AG09309 (cell line): Measurements from ENCODE around the gene MRGPRD.

Experiments
- DNase-seq: peaks from one replicate; pipeline ENCODE4 v3.0.0-alpha.2; 2010; ENCODE audit warnings: low read depth
- H3K4me3 ChIP-seq: 2 replicates; pipeline ENCODE4 v1.5.1; 2011; ENCODE audit warnings: mild to moderate bottlenecking, low read depth, low read length, moderate library complexity; ENCODE audit not compliant: control insufficient read depth
- CTCF ChIP-seq: IDR thresholded peaks from 2 replicates; pipeline ENCODE4 v1.5.1; 2011; ENCODE audit warnings: mild to moderate bottlenecking, low read depth, low read length, inconsistent platforms; ENCODE audit not compliant: insufficient read depth, control insufficient read depth; ENCODE audit errors: missing control alignments

The MRGPRD gene

GRCh38 chr11:68956547-68957254, 24.1 kb downstream of the MRGPRD start:
- DNase-seq: no peak
- H3K4me3 ChIP-seq: no peak overlapping the region
- TF ChIP-seq CTCF: no peak

GRCh38 chr11:68956142-68956541, 24.6 kb downstream of the MRGPRD start:
- TF ChIP-seq CTCF: peak; percentile 18
- DNase-seq: no peak
- no peak overlapping the region for H3K4me3 ChIP-seq

GRCh38 chr11:68955607-68955958, 25.2 kb downstream of the MRGPRD start:
- no peak for TF ChIP-seq CTCF
- no peak for DNase-seq
- H3K4me3 ChIP-seq: no peak overlapping the region

- no peak overlapping the region for H3K4me3 ChIP-seq
- no peak for TF ChIP-seq CTCF
- DNase-seq: no peak
Measured at GRCh38 chr11:68954836-68955606, 25.8 kb downstream of the MRGPRD start.

- no peak overlapping the region for H3K4me3 ChIP-seq
- no peak for DNase-seq
- no peak for TF ChIP-seq CTCF
Measured at GRCh38 chr11:68950762-68951161, 30.0 kb downstream of the MRGPRD start.

- H3K4me3 ChIP-seq: no peak overlapping the region
- DNase-seq: no peak
- TF ChIP-seq CTCF: peak; percentile 41
Measured at GRCh38 chr11:68950270-68950669, 30.5 kb downstream of the MRGPRD start.

GRCh38 chr11:68948935-68949334, 31.9 kb downstream of the MRGPRD start:
- H3K4me3 ChIP-seq: no peak overlapping the region
- DNase-seq: no peak
- no peak for TF ChIP-seq CTCF
